Measurements from ENCODE around the gene KRTAP10-6.
"Not testable (repeated sequence)": the region's sequence is repeated elsewhere in the genome, so short reads cannot be mapped to it uniquely, and the experiment has no call there.

The KRTAP10-6 gene

DNA sequence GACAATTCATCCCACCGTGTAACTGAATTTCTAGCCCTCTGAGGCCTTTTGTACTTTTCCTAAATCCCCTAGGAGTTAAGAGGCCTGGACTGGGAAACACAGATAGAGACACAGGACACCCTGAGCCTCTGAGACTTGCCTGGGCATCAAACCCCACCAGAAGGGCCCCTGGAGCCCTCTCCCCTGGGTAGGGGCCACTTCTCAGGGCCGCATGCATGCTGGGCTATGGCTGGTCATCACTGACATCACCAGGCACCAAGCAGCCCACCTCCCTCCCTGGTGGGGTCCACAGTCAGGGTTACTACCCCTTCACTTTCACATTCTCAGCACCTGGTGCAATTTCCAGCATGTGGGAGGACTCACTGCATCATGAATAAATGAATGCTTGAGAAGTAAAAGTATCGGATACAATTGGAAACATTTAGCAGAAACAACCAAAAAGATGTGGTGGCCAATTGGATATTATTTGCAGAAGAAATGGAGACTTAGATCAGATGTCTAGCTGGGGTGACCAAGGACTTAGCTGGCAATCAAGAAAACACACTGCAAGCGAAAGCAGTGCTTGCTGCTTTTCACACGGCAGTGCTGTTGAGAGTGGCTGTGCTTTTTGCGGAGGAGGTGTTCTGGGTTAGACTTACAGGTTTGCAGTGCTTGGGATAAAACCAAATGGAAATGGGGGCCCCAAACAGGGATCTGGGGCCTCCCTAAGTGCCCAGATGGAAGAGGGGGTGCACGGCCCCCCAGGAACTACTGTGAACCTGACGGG is 7.1 kb upstream of the KRTAP10-6 start:
- in situ Hi-C loops (cut with MboI; ENCODE audit: low sequenced_read_pairs): no loop called here

GRCh38 chr21:44598061-44598460 is 5.8 kb upstream of the KRTAP10-6 start:
- in situ Hi-C loops (cut with MboI; ENCODE audit: low sequenced_read_pairs): no loop called here

DNA sequence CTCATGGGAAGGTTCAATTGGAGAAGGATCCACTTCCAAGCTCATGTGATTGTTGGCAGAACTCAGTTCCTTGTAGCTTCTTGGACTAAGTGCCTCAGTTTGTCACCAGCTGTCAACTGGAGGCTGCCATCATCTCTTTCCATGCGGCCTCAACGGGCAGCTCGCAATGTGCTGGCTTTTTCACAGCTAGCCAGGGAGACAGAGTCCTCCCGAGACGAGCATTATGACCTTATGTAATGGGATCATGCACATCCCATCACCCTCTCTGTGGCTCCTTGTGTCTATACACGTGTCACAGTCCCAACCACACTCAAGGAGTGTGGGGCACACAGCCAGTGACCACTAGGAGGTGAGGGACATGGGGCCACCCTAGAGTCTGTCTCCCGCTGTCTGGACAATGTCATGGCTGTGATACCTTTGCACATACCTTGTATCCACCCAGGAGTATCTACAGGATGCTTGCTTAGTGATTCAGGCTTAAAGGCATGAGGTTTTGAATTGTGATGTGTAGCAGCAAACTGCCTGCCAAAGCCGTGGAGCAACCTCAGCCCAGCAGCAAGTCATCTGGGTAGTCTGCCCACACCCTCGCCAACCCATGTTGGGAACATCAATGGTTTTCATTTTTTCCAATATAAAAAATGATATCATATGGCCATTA is 3.9 kb upstream of the KRTAP10-6 start:
- in situ Hi-C loops (cut with MboI; ENCODE audit: low sequenced_read_pairs): no loop called here

DNA sequence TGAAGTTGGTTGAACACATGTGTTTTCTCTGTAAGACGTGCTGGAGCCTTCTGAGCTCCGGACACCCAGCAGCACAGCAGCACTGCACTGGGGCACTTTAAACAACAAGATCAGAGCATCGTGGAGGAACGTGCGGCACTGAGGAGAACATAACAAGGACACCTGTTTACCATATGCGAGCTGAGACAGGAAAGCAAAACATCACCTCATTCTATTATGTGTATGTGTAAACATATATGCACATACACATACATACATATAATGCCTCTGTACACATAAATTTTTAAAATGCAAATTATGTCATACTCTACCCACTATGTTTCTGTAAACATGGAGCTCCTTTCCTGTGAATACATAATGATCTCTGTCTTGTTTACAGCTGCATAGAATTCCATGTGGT is 3.2 kb upstream of the KRTAP10-6 start:
- in situ Hi-C loops (cut with MboI; ENCODE audit: low sequenced_read_pairs): no loop called here

DNA sequence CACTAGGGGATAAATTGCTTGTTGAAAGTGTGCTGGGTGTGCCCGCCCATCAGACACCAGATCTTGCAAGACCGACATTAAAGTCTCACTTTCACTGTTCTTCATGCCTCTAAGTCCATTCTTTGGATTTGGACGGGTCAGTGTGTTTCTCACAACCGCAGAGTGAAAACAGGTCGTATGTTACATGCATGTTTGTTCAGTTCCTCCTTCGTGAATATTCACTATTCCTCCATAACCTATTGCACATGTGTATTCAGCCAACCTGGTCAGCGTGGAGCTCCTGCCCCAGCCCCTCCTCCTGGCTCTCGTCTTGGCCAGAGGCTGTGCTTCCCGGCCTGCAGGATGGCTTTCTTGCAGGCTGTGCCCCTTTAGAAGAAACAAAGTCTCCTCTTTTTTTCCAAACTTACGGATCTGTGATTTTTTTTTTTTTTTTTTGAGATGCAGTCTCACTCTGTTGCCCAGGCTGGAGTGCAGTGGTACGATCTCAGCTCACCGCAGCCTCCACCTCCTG is 2.2 kb upstream of the KRTAP10-6 start:
- in situ Hi-C loops (cut with MboI; ENCODE audit: low sequenced_read_pairs): no loop called here

- in situ Hi-C loops (cut with MboI; ENCODE audit: low sequenced_read_pairs): no loop called here
These were observed 1.5 kb upstream of the KRTAP10-6 start for GRCh38 chr21:44593598-44594405.

- in situ Hi-C loops (cut with MboI; ENCODE audit: low sequenced_read_pairs): not testable (repeated sequence)
These were observed 539 bp downstream of the KRTAP10-6 start for GRCh38 chr21:44591801-44592130.

DNA sequence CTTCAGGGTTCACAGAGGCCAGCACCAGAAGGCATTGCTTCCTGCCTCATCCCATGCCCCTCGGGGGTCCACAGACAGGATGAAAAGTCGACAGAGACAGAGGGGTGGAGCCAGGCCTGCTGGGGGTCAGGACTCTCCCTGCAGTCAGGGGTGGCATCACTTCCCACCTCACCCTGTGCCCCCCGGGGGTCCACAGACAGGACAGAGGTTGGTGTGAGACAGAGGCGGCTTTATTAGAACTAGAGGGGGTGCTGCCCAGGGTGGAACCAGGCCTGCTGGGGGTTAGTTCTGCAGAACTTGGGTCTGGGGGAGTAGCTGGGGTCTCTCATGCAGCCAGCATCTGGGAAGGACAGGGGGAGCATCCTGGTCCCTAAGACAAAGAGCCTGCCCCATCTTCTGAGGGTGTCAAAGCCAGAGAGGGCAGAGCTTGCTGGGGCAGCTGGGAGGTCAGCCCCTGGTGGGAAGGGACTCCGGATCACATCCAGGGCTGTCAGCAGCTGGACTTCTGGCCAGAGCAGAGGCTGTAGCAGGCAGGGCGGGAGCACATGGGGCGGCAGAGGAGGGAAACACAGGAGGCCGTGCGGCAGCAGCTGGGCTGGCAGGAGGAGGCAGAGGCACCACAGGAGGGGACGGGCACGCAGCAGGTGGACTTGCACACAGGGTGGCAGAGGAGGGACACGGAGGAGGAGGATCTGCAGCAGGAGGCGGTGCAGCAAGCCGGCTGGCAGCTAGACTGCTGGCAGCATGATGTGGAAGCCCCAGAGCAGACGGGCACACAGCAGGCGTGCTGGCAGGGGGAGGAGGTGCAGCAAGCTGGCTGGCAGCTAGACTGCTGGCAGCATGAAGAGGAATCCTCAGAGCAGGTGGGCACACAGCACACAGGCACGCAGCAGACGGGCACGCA is 1.2 kb downstream of the KRTAP10-6 start:
- in situ Hi-C loops (cut with MboI; ENCODE audit: low sequenced_read_pairs): not testable (repeated sequence)

DNA sequence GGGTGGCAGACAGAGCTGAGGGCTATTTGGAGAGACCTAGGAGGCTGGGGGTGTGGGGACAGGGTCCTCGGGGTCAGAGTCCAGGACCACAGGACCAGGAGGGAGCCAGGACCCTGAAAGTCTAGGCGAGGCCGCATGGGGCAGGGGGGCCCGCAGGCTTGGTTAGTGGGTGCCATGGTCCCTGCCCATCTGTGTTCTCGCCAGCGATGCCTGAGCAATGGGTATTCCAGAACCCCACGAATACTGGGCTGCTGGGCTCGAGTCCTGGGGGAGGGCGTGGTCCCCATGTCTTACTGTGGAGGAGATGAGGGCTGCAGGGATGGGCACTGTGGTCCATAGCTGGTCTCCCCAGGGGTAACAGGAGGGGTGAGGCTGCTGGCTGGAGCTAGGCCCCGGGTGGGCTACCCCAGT is 2.0 kb downstream of the KRTAP10-6 start:
- in situ Hi-C loops (cut with MboI; ENCODE audit: low sequenced_read_pairs): no loop called here

GRCh38 chr21:44589586-44590305 is 2.6 kb downstream of the KRTAP10-6 start:
- in situ Hi-C loops (cut with MboI; ENCODE audit: low sequenced_read_pairs): no loop called here

DNA sequence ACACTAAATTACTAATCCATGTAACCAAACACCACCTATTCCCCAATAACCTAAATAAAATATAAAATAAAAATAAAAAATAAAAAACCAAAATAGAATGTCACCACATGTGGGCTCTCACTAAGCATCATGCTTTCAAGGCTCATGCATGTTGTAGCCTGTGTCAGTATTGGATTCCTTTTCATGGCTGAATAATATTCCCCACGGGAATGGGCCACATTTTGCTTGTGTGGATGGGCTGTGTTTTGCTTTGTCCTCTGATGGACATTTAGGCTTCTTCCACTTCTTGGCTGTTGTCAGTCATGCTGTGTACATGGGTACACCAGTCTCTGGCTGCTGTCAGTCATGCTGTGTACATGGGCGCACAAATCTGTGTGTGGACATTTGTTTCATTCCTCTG is 3.2 kb downstream of the KRTAP10-6 start:
- in situ Hi-C loops (cut with MboI; ENCODE audit: low sequenced_read_pairs): no loop called here

- in situ Hi-C loops (cut with MboI; ENCODE audit: low sequenced_read_pairs): no loop called here
These were observed 6.4 kb downstream of the KRTAP10-6 start for GRCh38 chr21:44585892-44586291.

DNA sequence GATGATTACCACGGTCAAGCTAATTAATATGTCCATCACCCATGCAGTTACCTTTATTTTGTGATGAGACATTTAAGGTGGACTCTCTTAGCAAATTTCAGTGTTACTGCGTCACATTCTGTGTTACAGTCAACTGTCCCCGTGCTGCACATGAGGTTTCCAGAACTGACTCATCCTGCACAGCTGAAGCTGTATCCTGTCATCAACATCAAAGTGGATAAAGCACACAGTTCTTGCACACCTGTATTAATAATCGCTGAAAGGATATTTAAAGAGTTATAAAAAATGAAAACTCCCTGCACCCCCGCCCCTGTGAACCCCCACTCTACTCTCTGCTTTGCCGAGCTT is 8.5 kb downstream of the KRTAP10-6 start:
- in situ Hi-C loops (cut with MboI; ENCODE audit: low sequenced_read_pairs): no loop called here

DNA sequence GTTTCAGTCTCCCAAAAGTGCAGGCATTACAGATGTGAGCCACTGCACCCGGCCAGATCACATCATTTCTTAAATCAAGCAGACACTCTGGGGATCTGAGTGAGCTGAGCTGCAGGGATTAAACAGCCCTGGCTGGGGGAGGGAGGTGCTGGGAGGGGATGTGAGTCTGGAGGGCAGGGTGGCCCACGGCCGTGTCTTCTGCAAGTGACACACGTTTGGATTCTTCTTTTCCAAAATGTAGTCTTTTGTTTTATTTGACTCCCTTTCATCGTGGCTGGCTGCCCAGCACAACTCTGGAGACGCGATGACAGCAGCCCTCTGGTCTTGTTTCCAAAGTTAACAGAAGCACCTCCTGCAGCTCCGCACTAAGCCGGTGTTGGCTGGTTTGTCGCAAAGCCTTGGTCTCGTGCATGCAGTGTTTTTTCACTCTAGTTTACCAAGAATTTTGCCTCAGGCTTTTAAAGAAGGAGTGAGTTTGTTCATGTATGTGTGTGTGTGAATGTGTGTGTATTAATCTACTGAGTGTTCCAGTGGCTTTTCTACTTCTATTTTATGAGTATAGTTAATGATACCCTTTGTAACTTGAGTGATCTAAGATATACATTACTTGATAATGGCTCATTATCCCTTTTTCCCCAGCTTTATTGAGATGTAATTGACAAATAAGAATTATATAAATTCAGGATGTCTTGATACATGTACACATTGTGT is 9.1 kb downstream of the KRTAP10-6 start:
- in situ Hi-C loops (cut with MboI; ENCODE audit: low sequenced_read_pairs): no loop called here

GRCh38 chr21:44582055-44582454 is 10.2 kb downstream of the KRTAP10-6 start:
- in situ Hi-C loops (cut with MboI; ENCODE audit: low sequenced_read_pairs): no loop called here

GRCh38 chr21:44581158-44581557 is 11.1 kb downstream of the KRTAP10-6 start:
- in situ Hi-C loops (cut with MboI; ENCODE audit: low sequenced_read_pairs): no loop called here

DNA sequence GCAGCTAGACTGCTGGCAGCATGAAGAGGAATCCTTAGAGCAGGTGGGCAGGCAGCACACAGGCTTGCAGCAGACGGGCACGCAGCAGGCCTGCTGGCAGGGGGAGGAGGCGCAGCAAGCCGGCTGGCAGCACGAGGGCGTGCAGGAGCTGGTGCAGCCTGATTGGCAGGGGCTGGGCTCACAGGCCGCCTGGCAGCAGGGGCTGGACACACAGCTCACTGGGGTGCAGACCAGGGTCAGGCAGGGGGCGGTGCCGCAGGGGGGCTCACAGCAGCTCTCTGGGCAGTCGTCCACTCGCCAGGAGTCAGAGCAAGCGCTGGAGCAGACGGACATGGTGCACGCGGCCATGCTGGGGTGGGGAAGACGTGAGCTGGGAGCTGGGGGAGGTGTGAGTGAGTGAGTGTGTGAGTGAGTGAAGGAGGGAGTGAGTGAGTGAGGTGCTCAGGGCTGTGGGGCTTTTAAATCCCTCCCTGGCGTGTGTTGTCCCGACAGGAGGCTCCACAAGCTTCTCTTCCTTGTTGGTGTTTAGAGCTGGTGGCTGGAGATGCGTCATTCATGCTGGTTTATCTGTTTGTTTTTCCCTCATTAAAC is 12.0 kb downstream of the KRTAP10-6 start, which contains the start of gene KRTAP10-5:
KRTAP10-5 (minus strand) TSS at position 374 of the 591 bp plus-strand sequence; CDS start at position 348, 26 bp downstream.
- in situ Hi-C loops (cut with MboI; ENCODE audit: low sequenced_read_pairs): not testable (repeated sequence)

GRCh38 chr21:44579833-44580144 is 12.5 kb downstream of the KRTAP10-6 start:
- in situ Hi-C loops (cut with MboI; ENCODE audit: low sequenced_read_pairs): no loop called here
